Measurements from ENCODE around the gene TFAM. TPM values are rescaled to one million over a fixed set of nuclear protein-coding genes. Genes with fewer than 3 reads are reported as not detected.
"Not testable (repeated sequence)": the region's sequence is repeated elsewhere in the genome, so short reads cannot be mapped to it uniquely, and the experiment has no call there.

Gene TFAM
- total RNA-seq, 1 donor from 2014 or later, result 3.4 TPM

GRCh38 chr10:58415757-58416156 lies 30.5 kb downstream of the TFAM start:
- no peak for TF ChIP-seq CTCF (IDR thresholded peaks at IDR 0.05)
- Histone ChIP-seq H3K4me1 (peaks cover 0 to 6% of the 10 kb centered on the region in 2 donors), H3K9me3 (peaks cover 0 to 3% of the 10 kb centered on the region in 2 donors), H3K4me3 (no peak overlapping the region), H3K27ac (no peak overlapping the region), H3K36me3 (no peaks in the 10 kb centered on the region), H3K27me3 (no peaks in the 10 kb centered on the region)
- DNase-seq (ENCODE audit: low spot score in 2 of 2), result no peak
- intact Hi-C loops (cut with DNase I), result loop anchor here (5.0 kb wide), 1 partner anchor 97 kb away; the partner anchor contains the start of gene BICC1

DNA sequence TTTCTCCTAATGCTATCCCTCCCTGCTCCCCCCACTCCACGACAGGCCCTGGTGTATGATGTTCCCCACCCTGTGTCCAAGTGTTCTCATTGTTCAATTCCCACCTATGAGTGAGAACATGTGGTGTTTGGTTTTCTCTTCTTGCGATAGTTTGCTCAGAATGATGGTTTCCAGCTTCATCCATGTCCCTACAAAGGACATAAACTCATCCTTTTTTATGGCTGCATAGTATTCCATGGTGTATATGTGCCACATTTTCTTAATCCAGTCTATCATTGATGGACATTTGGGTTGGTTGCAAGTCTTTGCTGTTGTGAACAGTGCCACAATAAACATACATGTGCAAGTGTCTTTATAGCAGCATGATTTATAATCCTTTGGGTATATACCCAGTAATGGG lies 32.7 kb downstream of the TFAM start:
- intact Hi-C loops (cut with DNase I), result loop anchor here (5.0 kb wide), 1 partner anchor 94 kb away; the partner anchor contains the start of gene BICC1
- H3K4me3 ChIP-seq, H3K4me1 ChIP-seq: not testable (repeated sequence)

GRCh38 chr10:58424176-58424575 lies 39.0 kb downstream of the TFAM start:
- H3K4me1 ChIP-seq, result no peaks in the 10 kb centered on the region
- H3K36me3 ChIP-seq, result no peaks in the 10 kb centered on the region
- TF ChIP-seq CTCF (IDR thresholded peaks at IDR 0.05), result no peak
- intact Hi-C loops (cut with DNase I), result no loop called here
- no peak for DNase-seq (ENCODE audit: low spot score in 2 of 2)
- H3K4me3 ChIP-seq, result no peak overlapping the region
- H3K27me3 ChIP-seq, result no peaks in the 10 kb centered on the region
- H3K9me3 ChIP-seq, result peaks cover 0 to 17% of the 10 kb centered on the region in 2 donors
- H3K27ac ChIP-seq, result no peak overlapping the region

More for the DNA sequence above, 32.7 kb downstream of the TFAM start:
- H3K9me3 ChIP-seq, result peaks cover 0 to 14% of the 10 kb centered on the region in 2 donors
- H3K27ac ChIP-seq; H3K27me3 ChIP-seq; H3K36me3 ChIP-seq; DNase-seq (ENCODE audit: low spot score in 2 of 2): not testable (repeated sequence)

GRCh38 chr10:58428436-58428835 lies 43.2 kb downstream of the TFAM start:
- H3K27ac ChIP-seq; H3K4me3 ChIP-seq; DNase-seq (ENCODE audit: low spot score in 2 of 2); H3K36me3 ChIP-seq; H3K4me1 ChIP-seq; H3K27me3 ChIP-seq; H3K9me3 ChIP-seq; intact Hi-C loops (cut with DNase I): not testable (repeated sequence)

DNA sequence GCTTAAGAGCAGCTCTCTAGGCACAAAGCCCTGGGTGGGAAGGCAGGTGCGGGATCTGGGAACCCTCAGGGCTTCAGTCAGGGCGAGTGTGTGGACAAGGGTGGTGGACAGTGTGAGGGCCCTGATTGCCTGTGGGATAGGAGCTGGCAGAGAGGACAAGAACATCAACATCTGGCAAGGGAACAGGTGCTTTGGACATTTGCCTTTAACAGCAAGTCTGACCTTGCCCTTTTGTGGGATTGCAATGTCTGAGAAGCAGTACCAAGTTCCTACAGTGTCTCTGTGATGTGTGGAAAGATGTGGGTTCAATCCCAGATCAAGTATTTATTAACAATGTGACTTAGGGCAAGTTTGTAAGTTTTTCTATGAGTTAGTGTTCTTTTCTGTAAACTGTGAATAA lies 46.7 kb downstream of the TFAM start:
- H3K4me3 ChIP-seq, result no peak overlapping the region
- intact Hi-C loops (cut with DNase I), result no loop called here
- H3K27ac ChIP-seq, result no peak overlapping the region
- H3K9me3 ChIP-seq, result no peaks in the 10 kb centered on the region
- no peak for DNase-seq (ENCODE audit: low spot score in 2 of 2)
- H3K4me1 ChIP-seq, result peaks cover 0 to 8% of the 10 kb centered on the region in 2 donors
- no peak for TF ChIP-seq CTCF (IDR thresholded peaks at IDR 0.05)
- H3K36me3 ChIP-seq, result no peaks in the 10 kb centered on the region
- H3K27me3 ChIP-seq, result no peaks in the 10 kb centered on the region

- peaks cover 0 to 10% of the 10 kb centered on the region in 2 donors for H3K4me1 ChIP-seq
- intact Hi-C loops (cut with DNase I), result no loop called here
- no peak overlapping the region for H3K27ac ChIP-seq
- no peaks in the 10 kb centered on the region for H3K27me3 ChIP-seq
- H3K4me3 ChIP-seq, result no peak overlapping the region
- no peaks in the 10 kb centered on the region for H3K36me3 ChIP-seq
- TF ChIP-seq CTCF (IDR thresholded peaks at IDR 0.05), result no peak
- H3K9me3 ChIP-seq, result no peaks in the 10 kb centered on the region
- no peak for DNase-seq (ENCODE audit: low spot score in 2 of 2)
These were observed 47.9 kb downstream of the TFAM start for GRCh38 chr10:58433066-58433465.

DNA sequence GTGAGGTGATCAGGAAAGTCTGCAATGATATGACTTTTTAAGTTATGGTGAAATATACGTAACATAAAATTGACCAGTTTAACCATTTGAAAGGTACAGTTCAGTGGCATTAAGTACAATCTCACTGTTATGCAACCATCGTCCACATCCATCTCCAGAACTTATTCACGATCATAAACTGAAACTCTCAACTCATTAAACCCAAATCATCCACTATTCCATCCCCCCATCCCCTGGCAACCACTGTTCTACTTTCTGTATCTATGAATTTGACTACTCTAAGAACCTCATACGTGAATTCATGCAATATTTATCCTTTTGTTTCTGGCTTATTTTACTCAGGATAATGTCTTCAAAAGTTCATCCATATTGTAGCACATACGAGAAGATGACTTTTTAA lies 48.4 kb downstream of the TFAM start:
- intact Hi-C loops (cut with DNase I), result no loop called here
- TF ChIP-seq CTCF (IDR thresholded peaks at IDR 0.05), result no peak
- Histone ChIP-seq H3K9me3 (no peaks in the 10 kb centered on the region), H3K27me3 (no peaks in the 10 kb centered on the region), H3K27ac (no peak overlapping the region), H3K4me3 (no peak overlapping the region), H3K4me1 (peaks cover 0 to 11% of the 10 kb centered on the region in 2 donors), H3K36me3 (no peaks in the 10 kb centered on the region)
- DNase-seq (ENCODE audit: low spot score in 2 of 2), result no peak
